Gastroesophageal sphincter (tissue), 4 donors: ENCODE data around the gene RNF150. TPM values are rescaled to one million over a fixed set of nuclear protein-coding genes. Genes with fewer than 3 reads are reported as not detected.

Source experiments
- ATAC-seq: fragments of 150-250 bp; one replicate; pipeline ENCODE4 v1.9.1; 2016; ENCODE audit warnings: mild to moderate bottlenecking, moderate library complexity
- H3K27ac ChIP-seq, 4 donors: fragments of 200-600 bp; sonication (generic) in 3 of 4; 1 replicate in 3 of 4; 2 replicates in 1 of 4; pipeline ENCODE4 v1.5.1; 2016 to 2019
- H3K27me3 ChIP-seq: fragments of 200-600 bp; sonication (generic); one replicate; pipeline ENCODE4 v1.5.1; 2019
- H3K36me3 ChIP-seq, 2 donors: fragments of 200-600 bp; sonication (generic); one replicate each; pipeline ENCODE4 v1.5.1; 2019; ENCODE audit warnings: control low read depth in 1 of 2
- H3K4me1 ChIP-seq, 3 donors: fragments of 200-600 bp; sonication (generic); 1 replicate in 2 of 3; 2 replicates in 1 of 3; pipeline ENCODE4 v1.5.1; 2016 to 2019; ENCODE audit warnings: control low read depth in 2 of 3
- H3K4me3 ChIP-seq, 2 donors: fragments of 200-600 bp; sonication (generic); one replicate each; pipeline ENCODE4 v1.5.1; 2019; ENCODE audit warnings: mild to moderate bottlenecking in 1 of 2, moderate library complexity in 1 of 2
- H3K9me3 ChIP-seq, 3 donors: fragments of 200-600 bp; sonication (generic); one replicate each; pipeline ENCODE4 v1.5.1; 2017 to 2019; ENCODE audit warnings: control low read depth in 2 of 3
- CTCF ChIP-seq, 4 experiments: fragments of 200-600 bp in 2 of 4; fragments of 450-650 bp in 2 of 4; sonication (generic) in 1 of 4; IDR thresholded peaks; one replicate each; pipeline ENCODE4 v1.5.1; 2017 to 2019; ENCODE audit warnings: antibody characterized with exemption in 4 of 4, mild to moderate bottlenecking in 2 of 4, moderate library complexity in 2 of 4
- EP300 ChIP-seq: sonication (generic); formaldehyde crosslinking; IDR thresholded peaks from one replicate; pipeline ENCODE4 v1.6.1; 2017; ENCODE audit warnings: antibody characterized with exemption, mild to moderate bottlenecking
- POLR2A ChIP-seq, 2 donors: fragments of 450-650 bp; IDR thresholded peaks; one replicate each; pipeline ENCODE4 v1.6.1; 2017; ENCODE audit warnings: antibody characterized with exemption in 2 of 2, mild to moderate bottlenecking in 2 of 2, moderate library complexity in 1 of 2
- POLR2AphosphoS5 ChIP-seq: sonication (generic); formaldehyde crosslinking; IDR thresholded peaks from one replicate; pipeline ENCODE4 v1.6.1; 2017; ENCODE audit warnings: antibody characterized with exemption
- WGBS, 2 donors: methylation state at CpG; one replicate each; pipeline ENCODE4 v1.1.5; 2018; ENCODE audit warnings: low coverage in 1 of 2; 5-methylcytosine and 5-hydroxymethylcytosine counted together
- total RNA-seq, 4 donors: library from RNA; depleted of rRNA; stranded (reverse); fragments of >200 nt; gene quantifications; one replicate each; pipeline ENCODE4 v1.1.0, GENCODE V29; 2016

The RNF150 gene
- total RNA-seq, 4 donors from 2014 or later, result 36.5 to 70.5 (median 59.9) TPM

- Histone ChIP-seq H3K36me3 (no peaks in the 10 kb centered on the region), H3K4me3 (no peak overlapping the region), H3K9me3 (no peaks in the 10 kb centered on the region), H3K4me1 (peaks cover 0 to 34% (median 0%) of the 10 kb centered on the region in 3 donors), H3K27me3 (no peaks in the 10 kb centered on the region), H3K27ac (no peak overlapping the region)
- TF ChIP-seq POLR2AphosphoS5 (no peak), CTCF (IDR thresholded peaks at IDR 0.05) (no peak), EP300 (no peak), POLR2A (IDR thresholded peaks at IDR 0.05) (no peak)
- WGBS, 2 donors, result 100% methylated on average over 1 of the region's 1 CpG
- ATAC-seq, result no peak
Measured at GRCh38 chr4:141099326-141099725, 33.9 kb downstream of the RNF150 start.

- H3K4me1 ChIP-seq, result peaks cover 0 to 28% (median 0%) of the 10 kb centered on the region in 3 donors
- H3K36me3 ChIP-seq, result no peaks in the 10 kb centered on the region
- 100% methylated on average over 1 of the region's 3 CpGs; no CpG with 5 or more reads in 1 of the 2 donors for WGBS, 2 donors
- TF ChIP-seq CTCF (IDR thresholded peaks at IDR 0.05) (no peak), EP300 (no peak), POLR2A (IDR thresholded peaks at IDR 0.05) (no peak), POLR2AphosphoS5 (no peak)
- no peaks in the 10 kb centered on the region for H3K27me3 ChIP-seq
- H3K9me3 ChIP-seq, result no peaks in the 10 kb centered on the region
- no peak overlapping the region for H3K27ac ChIP-seq
- no peak overlapping the region for H3K4me3 ChIP-seq
- no peak for ATAC-seq
Measured at GRCh38 chr4:141098163-141098562, 35.1 kb downstream of the RNF150 start.

GRCh38 chr4:141090473-141090872, 42.8 kb downstream of the RNF150 start:
- Histone ChIP-seq H3K4me3 (no peak overlapping the region), H3K27ac (no peak overlapping the region), H3K27me3 (no peaks in the 10 kb centered on the region), H3K36me3 (no peaks in the 10 kb centered on the region), H3K9me3 (no peaks in the 10 kb centered on the region), H3K4me1 (no peaks in the 10 kb centered on the region)
- ATAC-seq, result no peak
- TF ChIP-seq EP300, result no peak
- no peak for TF ChIP-seq CTCF (IDR thresholded peaks at IDR 0.05)
- no peak for TF ChIP-seq POLR2A (IDR thresholded peaks at IDR 0.05)
- TF ChIP-seq POLR2AphosphoS5, result no peak
- 10 to 50% methylated on average over 2 to 3 of the region's 3 CpGs for WGBS, 2 donors

GRCh38 chr4:141081921-141082395, 51.3 kb downstream of the RNF150 start:
- H3K4me3 ChIP-seq, result peak overlapping the region; percentile 36 to 44
- no peak for ATAC-seq
- no peaks in the 10 kb centered on the region for H3K27me3 ChIP-seq
- H3K27ac ChIP-seq, result peak overlapping the region; percentile 55 to 72 (median 65)
- peaks cover 0 to 63% (median 8%) of the 10 kb centered on the region in 3 donors for H3K4me1 ChIP-seq
- 42 to 55% methylated on average over 6 to 8 of the region's 9 CpGs for WGBS, 2 donors
- no peaks in the 10 kb centered on the region for H3K9me3 ChIP-seq
- no peaks in the 10 kb centered on the region for H3K36me3 ChIP-seq
- TF ChIP-seq POLR2AphosphoS5, result peak; percentile 17
- TF ChIP-seq CTCF (IDR thresholded peaks at IDR 0.05), result no peak

GRCh38 chr4:141080668-141081067, 52.6 kb downstream of the RNF150 start:
- TF ChIP-seq POLR2AphosphoS5 (no peak), POLR2A (IDR thresholded peaks at IDR 0.05) (no peak), EP300 (no peak), CTCF (IDR thresholded peaks at IDR 0.05) (no peak)
- WGBS, 2 donors, result 80 to 81% methylated on average over 5 to 7 of the region's 8 CpGs
- Histone ChIP-seq H3K4me3 (no peak overlapping the region), H3K9me3 (no peaks in the 10 kb centered on the region), H3K36me3 (no peaks in the 10 kb centered on the region), H3K27me3 (no peaks in the 10 kb centered on the region), H3K4me1 (peaks cover 0 to 73% (median 8%) of the 10 kb centered on the region in 3 donors), H3K27ac (peak overlapping the region in 2 of 4 donors; percentile 66 to 72)
- ATAC-seq, result no peak
